ENCODE data around the gene FRRS1L. TPM values are rescaled to one million over a fixed set of nuclear protein-coding genes. Genes with fewer than 3 reads are reported as not detected.

The FRRS1L gene, protein sequence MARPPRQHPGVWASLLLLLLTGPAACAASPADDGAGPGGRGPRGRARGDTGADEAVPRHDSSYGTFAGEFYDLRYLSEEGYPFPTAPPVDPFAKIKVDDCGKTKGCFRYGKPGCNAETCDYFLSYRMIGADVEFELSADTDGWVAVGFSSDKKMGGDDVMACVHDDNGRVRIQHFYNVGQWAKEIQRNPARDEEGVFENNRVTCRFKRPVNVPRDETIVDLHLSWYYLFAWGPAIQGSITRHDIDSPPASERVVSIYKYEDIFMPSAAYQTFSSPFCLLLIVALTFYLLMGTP
- total RNA-seq (10 to 100 TPM in 6 of 7 donors, 1 to 10 TPM in 1; 8.3 to 49.8 (median 31.5) TPM), polyA plus RNA-seq (10 to 100 TPM; 10.2 to 17.5 TPM)
- long read RNA-seq, donor 1, partial matches to known transcripts, result 0 of 10 reads
- long read RNA-seq, donor 1, other reads (novel, unspliced or antisense), result 10 of 10 reads
- long read RNA-seq, donor 2, full-length matches to known transcripts, result 4 of 4 reads
- long read RNA-seq, donor 2, partial matches to known transcripts, result 0 of 4 reads
- long read RNA-seq, donor 2, other reads (novel, unspliced or antisense), result 0 of 4 reads
- long read RNA-seq, donor 3, full-length matches to known transcripts, result 2 of 10 reads
- long read RNA-seq, donor 3, partial matches to known transcripts, result 5 of 10 reads
- long read RNA-seq, donor 3, other reads (novel, unspliced or antisense), result 3 of 10 reads

DNA sequence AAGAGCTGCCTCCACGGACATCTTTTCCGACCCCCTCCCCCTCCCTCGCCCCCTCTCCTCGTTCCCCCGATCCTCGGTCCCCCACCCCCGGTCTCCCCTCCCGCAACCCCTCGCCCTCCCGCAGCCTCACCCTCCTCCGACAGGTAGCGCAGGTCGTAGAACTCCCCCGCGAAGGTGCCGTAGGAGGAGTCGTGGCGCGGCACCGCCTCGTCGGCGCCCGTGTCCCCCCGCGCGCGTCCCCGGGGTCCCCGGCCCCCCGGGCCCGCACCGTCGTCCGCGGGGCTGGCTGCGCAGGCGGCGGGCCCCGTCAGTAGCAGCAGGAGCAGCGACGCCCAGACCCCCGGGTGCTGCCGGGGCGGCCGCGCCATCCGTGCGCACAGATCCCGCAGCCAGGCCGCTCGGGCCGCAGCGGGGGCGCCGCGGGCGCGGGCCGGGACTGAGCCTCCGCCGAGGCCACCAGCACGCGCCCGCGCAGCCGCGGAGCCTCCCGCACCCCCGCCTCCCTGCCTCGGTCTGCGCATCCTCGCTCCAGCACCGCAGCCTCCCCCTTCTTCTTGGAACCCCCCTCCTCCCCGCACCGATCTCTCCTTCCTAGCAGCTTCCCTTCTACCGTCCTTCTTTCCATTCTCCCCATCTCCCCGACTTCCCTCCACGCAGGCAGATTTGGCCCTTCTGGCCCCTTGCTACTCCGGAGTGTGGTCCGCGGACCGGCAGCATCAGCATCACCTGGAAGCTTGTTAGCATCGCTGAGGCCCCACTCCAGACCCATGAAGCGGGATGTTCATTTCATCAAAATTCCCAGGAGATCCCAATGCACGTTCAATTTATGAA, at the start of gene FRRS1L:
TSS of gene FRRS1L (minus strand) at position 479 of the 831 bp plus-strand sequence. CDS start at position 368, 111 bp downstream.
- WGBS, 3 donors, result 1 to 4% (median 3%) methylated on average over 73 to 85 of the region's 86 CpGs
- no peaks in the 10 kb centered on the region for H3K9me3 ChIP-seq
- H3K36me3 ChIP-seq, result no peaks in the 10 kb centered on the region
- intact Hi-C loops (cut with DNase I), result loop anchor here in 1 of 4 donors (10.0 kb wide), 1 partner anchor 68 kb away; no protein-coding TSS in a partner anchor
- no peaks in the 10 kb centered on the region for H3K27me3 ChIP-seq
- no peaks in the 10 kb centered on the region for H3K4me1 ChIP-seq (ENCODE audit: insufficient read depth)
- peak within 1 kb of the TSS; percentile 35 for H3K4me3 ChIP-seq
- peak within 1 kb of the TSS; percentile 7 to 39 for H3K27ac ChIP-seq
- no peak for TF ChIP-seq POLR2A (IDR thresholded peaks at IDR 0.05)
- TF ChIP-seq, protein P1, sequence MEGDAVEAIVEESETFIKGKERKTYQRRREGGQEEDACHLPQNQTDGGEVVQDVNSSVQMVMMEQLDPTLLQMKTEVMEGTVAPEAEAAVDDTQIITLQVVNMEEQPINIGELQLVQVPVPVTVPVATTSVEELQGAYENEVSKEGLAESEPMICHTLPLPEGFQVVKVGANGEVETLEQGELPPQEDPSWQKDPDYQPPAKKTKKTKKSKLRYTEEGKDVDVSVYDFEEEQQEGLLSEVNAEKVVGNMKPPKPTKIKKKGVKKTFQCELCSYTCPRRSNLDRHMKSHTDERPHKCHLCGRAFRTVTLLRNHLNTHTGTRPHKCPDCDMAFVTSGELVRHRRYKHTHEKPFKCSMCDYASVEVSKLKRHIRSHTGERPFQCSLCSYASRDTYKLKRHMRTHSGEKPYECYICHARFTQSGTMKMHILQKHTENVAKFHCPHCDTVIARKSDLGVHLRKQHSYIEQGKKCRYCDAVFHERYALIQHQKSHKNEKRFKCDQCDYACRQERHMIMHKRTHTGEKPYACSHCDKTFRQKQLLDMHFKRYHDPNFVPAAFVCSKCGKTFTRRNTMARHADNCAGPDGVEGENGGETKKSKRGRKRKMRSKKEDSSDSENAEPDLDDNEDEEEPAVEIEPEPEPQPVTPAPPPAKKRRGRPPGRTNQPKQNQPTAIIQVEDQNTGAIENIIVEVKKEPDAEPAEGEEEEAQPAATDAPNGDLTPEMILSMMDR (IDR thresholded peaks at IDR 0.05), result no peak
- no peak for TF ChIP-seq EP300 (IDR thresholded peaks at IDR 0.05)
- DNase-seq, result peak; percentile 59 to 75 (median 69)

DNA sequence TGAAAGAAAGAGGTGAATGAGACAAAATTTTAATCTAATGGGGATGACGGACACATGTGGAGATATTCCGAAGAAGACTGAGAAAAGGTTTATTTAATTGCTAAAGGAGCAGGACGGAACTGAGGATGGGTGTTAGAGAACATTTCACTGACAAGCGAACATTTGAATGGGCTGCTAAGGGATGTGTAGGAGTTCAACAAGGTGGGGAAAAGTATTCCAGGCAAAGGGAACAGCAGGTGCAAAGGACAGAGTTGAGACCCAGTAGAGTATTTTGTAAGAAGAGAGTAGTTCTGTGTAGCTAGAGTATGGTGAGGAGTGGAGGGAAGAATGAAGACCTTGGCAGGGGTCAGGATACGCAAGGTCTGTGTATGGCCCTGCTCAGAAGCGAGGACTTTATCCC, 47.4 kb upstream of the FRRS1L start:
- H3K4me3 ChIP-seq, result no peak overlapping the region
- H3K9me3 ChIP-seq, result no peaks in the 10 kb centered on the region
- no peaks in the 10 kb centered on the region for H3K36me3 ChIP-seq
- DNase-seq, result no peak
- no peak for TF ChIP-seq EP300 (IDR thresholded peaks at IDR 0.05)
- TF ChIP-seq, protein P1 (IDR thresholded peaks at IDR 0.05), result no peak
- TF ChIP-seq POLR2A (IDR thresholded peaks at IDR 0.05), result no peak
- WGBS, 3 donors, result 87 to 97% (median 97%) methylated on average over 6 of the region's 6 CpGs
- intact Hi-C loops (cut with DNase I), result no loop called here
- peaks cover 6% of the 10 kb centered on the region for H3K4me1 ChIP-seq (ENCODE audit: insufficient read depth)
- no peaks in the 10 kb centered on the region for H3K27me3 ChIP-seq
- H3K27ac ChIP-seq, result no peak overlapping the region

DNA sequence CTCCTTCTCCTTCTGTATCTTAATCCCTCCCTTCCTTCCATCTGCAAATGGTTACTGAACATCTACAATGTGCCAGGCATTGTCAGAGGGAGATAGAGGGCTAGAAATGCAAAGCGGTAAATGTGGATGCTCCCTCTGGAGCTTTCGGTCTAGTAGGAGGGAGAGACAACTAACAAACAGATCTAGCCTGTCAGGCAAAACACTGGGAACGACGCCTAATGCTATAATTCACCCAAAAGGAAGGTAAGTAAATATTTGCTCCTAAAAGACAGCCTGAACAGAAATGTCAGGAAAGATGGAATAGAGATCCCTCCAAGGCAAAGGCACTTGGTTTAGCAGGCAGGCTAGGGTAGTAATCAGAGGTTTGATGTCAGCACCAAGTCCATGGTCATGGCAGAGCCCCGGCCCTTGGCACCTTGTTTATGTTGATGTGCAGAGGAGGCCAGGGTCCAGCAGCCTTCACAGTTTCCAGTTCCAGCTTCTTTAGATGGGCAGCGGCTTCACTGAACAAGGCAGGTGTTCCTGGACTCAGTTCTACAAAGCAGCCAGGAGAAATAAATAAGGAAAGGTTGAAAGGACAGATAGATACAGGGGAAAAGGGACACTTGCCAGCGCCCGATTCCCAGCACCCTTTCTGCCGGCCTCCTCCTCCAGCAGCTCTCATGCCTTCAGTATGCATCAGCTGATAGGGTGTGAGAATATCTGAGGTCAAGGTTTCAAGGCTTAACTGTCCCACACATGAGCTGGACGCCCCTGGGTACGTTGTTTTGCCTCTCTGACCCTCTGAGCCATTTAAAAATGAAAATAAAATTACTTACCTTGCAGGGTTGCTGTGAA, 46.5 kb upstream of the FRRS1L start:
- Histone ChIP-seq H3K27ac (no peak overlapping the region), H3K4me1 (ENCODE audit: insufficient read depth) (peaks cover 6% of the 10 kb centered on the region), H3K27me3 (no peaks in the 10 kb centered on the region), H3K36me3 (no peaks in the 10 kb centered on the region), H3K9me3 (no peaks in the 10 kb centered on the region), H3K4me3 (no peak overlapping the region)
- intact Hi-C loops (cut with DNase I), result no loop called here
- TF ChIP-seq POLR2A (IDR thresholded peaks at IDR 0.05), result no peak
- no peak for TF ChIP-seq EP300 (IDR thresholded peaks at IDR 0.05)
- TF ChIP-seq, protein P1 (IDR thresholded peaks at IDR 0.05), result no peak
- WGBS, 3 donors, result 24 to 30% (median 24%) methylated on average over 11 of the region's 11 CpGs
- peak in 2 of 5 donors; percentile 23 to 40 for DNase-seq

Measured in ovary (tissue), 10 donors.